ENCODE results near the gene DST.

GRCh38 chr6:56571605-56572004, 71.1 kb downstream of the DST start:
- no peak for TF ChIP-seq EZH2 (IDR thresholded peaks at IDR 0.05; ENCODE audit: borderline replicate concordance, low read length)
- no peak for TF ChIP-seq CTCF (IDR thresholded peaks at IDR 0.05; ENCODE audit: low read length)
